SK-N-SH (cell line): ENCODE data around the gene SMPD3. TPM values are rescaled to one million over a fixed set of nuclear protein-coding genes. Genes with fewer than 3 reads are reported as not detected.

Experiments
- CTCF ChIA-PET: fragments of 300-600, 350-600 bp; formaldehyde crosslinking; extraction: SDS; loops from one replicate; lab custom pipeline; 2021; lab: Yijun Ruan, JAX
- POLR2A ChIA-PET: fragments of 350-600 bp; sonication (Branson Sonifier 250); formaldehyde crosslinking; extraction: SDS; loops from one replicate; lab custom pipeline; 2020; ENCODE audit warnings: antibody characterized with exemption, inconsistent platforms; lab: Yijun Ruan, JAX
- DNase-seq: peaks from one replicate; pipeline ENCODE4 v3.0.0; 2012
- H2AFZ ChIP-seq: fragments of 200-600 bp; sonication (generic); 2 replicates; pipeline ENCODE4 v1.8.1; 2016; ENCODE audit warnings: antibody characterized with exemption, mild to moderate bottlenecking, low read depth
- H3F3A ChIP-seq: fragments of 200-600 bp; sonication (generic); replicated peaks from 2 replicates; pipeline ENCODE3; 2016; ENCODE audit warnings: antibody characterized with exemption, mild to moderate bottlenecking; ENCODE audit not compliant: insufficient read depth
- H3K27ac ChIP-seq, 2 experiments: fragments of 200-500 bp in 1 of 2; fragments of 200-600 bp in 1 of 2; sonication (Bioruptor generic) in 1 of 2; sonication (generic), shearing (Covaris generic) in 1 of 2; 2 replicates each; pipeline versions ENCODE4 v1.5.1 to v1.6.1; 2014 to 2016; ENCODE audit warnings: low read depth in 2 of 2, inconsistent platforms in 1 of 2, low read length in 1 of 2, mild to moderate bottlenecking in 1 of 2, mixed read lengths in 1 of 2
- H3K27me3 ChIP-seq: fragments of 200-600 bp; sonication (generic), shearing (Covaris generic); 2 replicates; pipeline ENCODE4 v1.6.1; 2016; ENCODE audit warnings: mixed run types; ENCODE audit not compliant: insufficient read depth
- H3K36me3 ChIP-seq, 2 experiments: fragments of 200-500 bp in 1 of 2; fragments of 200-600 bp in 1 of 2; sonication (Bioruptor generic) in 1 of 2; sonication (generic) in 1 of 2; replicated peaks in 1 of 2; 2 replicates each; pipeline versions ENCODE3 to v1.5.1; 2014 to 2016; ENCODE audit warnings: low read length in 1 of 2, mild to moderate bottlenecking in 1 of 2; ENCODE audit not compliant: insufficient read depth in 2 of 2, control insufficient read depth in 1 of 2
- H3K4me1 ChIP-seq, 2 experiments: fragments of 200-500 bp in 1 of 2; fragments of 200-600 bp in 1 of 2; sonication (Bioruptor generic) in 1 of 2; sonication (generic), shearing (Covaris generic) in 1 of 2; 2 replicates each; pipeline versions ENCODE4 v1.5.1 to v1.6.1; 2014 to 2016; ENCODE audit warnings: low read depth in 1 of 2, low read length in 1 of 2, mixed run types in 1 of 2; ENCODE audit not compliant: insufficient read depth in 2 of 2, control insufficient read depth in 1 of 2
- H3K4me2 ChIP-seq: fragments of 200-600 bp; sonication (generic), shearing (Covaris generic); 2 replicates; pipeline ENCODE4 v1.6.1; 2017; ENCODE audit warnings: mixed run types
- H3K4me3 ChIP-seq, 2 experiments: fragments of 200-500 bp in 1 of 2; fragments of 200-600 bp in 1 of 2; sonication (Bioruptor generic) in 1 of 2; sonication (generic), shearing (Covaris generic) in 1 of 2; 2 replicates each; pipeline versions ENCODE4 v1.5.1 to v1.8.1; 2014 to 2016; ENCODE audit warnings: low read depth in 2 of 2, inconsistent platforms in 1 of 2, low read length in 1 of 2, mild to moderate bottlenecking in 1 of 2, mixed read lengths in 1 of 2, moderate library complexity in 1 of 2
- H3K79me2 ChIP-seq: fragments of 200-600 bp; sonication (generic); 2 replicates; pipeline ENCODE4 v1.8.1; 2017; ENCODE audit warnings: mild to moderate bottlenecking; ENCODE audit not compliant: insufficient read depth
- H3K9ac ChIP-seq: fragments of 200-600 bp; sonication (generic); 2 replicates; pipeline ENCODE4 v1.6.1; 2017; ENCODE audit warnings: mixed run types
- H3K9me2 ChIP-seq: fragments of 200-600 bp; sonication (generic); 2 replicates; pipeline ENCODE4 v1.6.1; 2017; ENCODE audit warnings: mixed run types
- H3K9me3 ChIP-seq: fragments of 200-600 bp; sonication (generic); 2 replicates; pipeline ENCODE4 v1.6.1; 2017; ENCODE audit warnings: mixed run types, mild to moderate bottlenecking, moderate library complexity
- H4K20me1 ChIP-seq: fragments of 200-600 bp; sonication (generic); 2 replicates; pipeline ENCODE4 v1.6.1; 2017; ENCODE audit warnings: mild to moderate bottlenecking, mixed run types; ENCODE audit not compliant: insufficient read depth
- CHD2 ChIP-seq: fragments of 150-350 bp; IDR thresholded peaks from 2 replicates; pipeline ENCODE4 v1.6.1; 2018; ENCODE audit warnings: low read length; ENCODE audit not compliant: partially characterized antibody
- CTCF ChIP-seq: fragments of 200-600 bp; sonication (generic); IDR thresholded peaks from 2 replicates; pipeline ENCODE4 v1.6.1; 2017; ENCODE audit warnings: antibody characterized with exemption, mild to moderate bottlenecking, moderate library complexity
- ELF1 ChIP-seq: IDR thresholded peaks from 2 replicates; pipeline ENCODE4 v1.4.0; 2012
- EZH2phosphoT487 ChIP-seq: fragments of 200-600 bp; sonication (generic); IDR thresholded peaks from 2 replicates; pipeline ENCODE4 v1.6.1; 2017; ENCODE audit warnings: low read depth, mixed run types, mild to moderate bottlenecking, antibody characterized with exemption, moderate library complexity, borderline replicate concordance
- FOSL2 ChIP-seq: IDR thresholded peaks from 2 replicates; pipeline ENCODE4 v1.4.0; 2012; ENCODE audit warnings: low read depth, mild to moderate bottlenecking, moderate library complexity, borderline replicate concordance
- FOXM1 ChIP-seq: IDR thresholded peaks from 2 replicates; pipeline ENCODE4 v1.4.0; 2012; ENCODE audit warnings: low read depth, mild to moderate bottlenecking
- GABPA ChIP-seq: IDR thresholded peaks from 2 replicates; pipeline ENCODE4 v1.4.0; 2012; ENCODE audit warnings: low read depth, mild to moderate bottlenecking
- GATA2 ChIP-seq: sonication (generic); formaldehyde crosslinking; IDR thresholded peaks from 2 replicates; pipeline ENCODE4 v1.5.0; 2020; ENCODE audit warnings: mild to moderate bottlenecking, missing genetic modification reagents
- IRF3 ChIP-seq: fragments of 150-350 bp; IDR thresholded peaks from 2 replicates; pipeline ENCODE4 v1.6.1; 2016; ENCODE audit warnings: mild to moderate bottlenecking, low read depth, low read length
- MEF2A ChIP-seq: IDR thresholded peaks from 2 replicates; pipeline ENCODE4 v1.4.0; 2012; ENCODE audit warnings: low read depth, borderline replicate concordance
- MXI1 ChIP-seq: IDR thresholded peaks from 2 replicates; pipeline ENCODE4 v1.6.1; 2012; ENCODE audit warnings: mild to moderate bottlenecking, low read depth, low read length, improper control_type of control experiment
- NRF1 ChIP-seq: IDR thresholded peaks from 2 replicates; pipeline ENCODE4 v1.6.1; 2012; ENCODE audit warnings: low read depth, mild to moderate bottlenecking, low read length
- POLR2AphosphoS5 ChIP-seq: IDR thresholded peaks from 2 replicates; pipeline ENCODE4 v1.6.1; 2012; ENCODE audit warnings: low read depth, low read length
- RAD21 ChIP-seq: IDR thresholded peaks from 2 replicates; pipeline ENCODE4 v1.6.1; 2012; ENCODE audit warnings: mild to moderate bottlenecking, low read length
- RCOR1 ChIP-seq: fragments of 150-350 bp; IDR thresholded peaks from 2 replicates; pipeline ENCODE4 v1.6.1; 2017; ENCODE audit warnings: antibody characterized with exemption, low read length
- RFX5 ChIP-seq: IDR thresholded peaks from 2 replicates; pipeline ENCODE4 v1.6.1; 2012; ENCODE audit warnings: mild to moderate bottlenecking, improper control_type of control experiment, low read length
- SIN3A ChIP-seq: IDR thresholded peaks from 2 replicates; pipeline ENCODE4 v1.6.1; 2012; ENCODE audit warnings: low read depth, mild to moderate bottlenecking, low read length, moderate library complexity, borderline replicate concordance
- TAF1 ChIP-seq: IDR thresholded peaks from 2 replicates; pipeline ENCODE4 v1.6.1; 2012; ENCODE audit warnings: low read depth, mild to moderate bottlenecking, low read length, moderate library complexity, borderline replicate concordance
- TCF12 ChIP-seq: IDR thresholded peaks from 2 replicates; pipeline ENCODE4 v1.4.0; 2012
- TEAD4 ChIP-seq: IDR thresholded peaks from 2 replicates; pipeline ENCODE4 v1.4.0; 2012; ENCODE audit warnings: mild to moderate bottlenecking, borderline replicate concordance; ENCODE audit not compliant: insufficient read depth
- YY1 ChIP-seq: IDR thresholded peaks from 2 replicates; pipeline ENCODE4 v1.4.0; 2012; ENCODE audit warnings: low read depth, mild to moderate bottlenecking
- ZBTB33 ChIP-seq: IDR thresholded peaks from 2 replicates; pipeline ENCODE4 v1.4.0; 2012; ENCODE audit warnings: low read depth, borderline replicate concordance
- WGBS: methylation state at CpG from one replicate; pipeline ENCODE4 v1.1.6; 2017; ENCODE audit warnings: low lambda C conversion rate; 5-methylcytosine and 5-hydroxymethylcytosine counted together
- polyA plus RNA-seq, 3 experiments: library from polyadenylated mRNA; depleted of rRNA; stranded (reverse); fragments of >200 nt; gene quantifications; 2 replicates each; pipeline ENCODE4 v1.2.3, GENCODE V29; 2012

The SMPD3 gene
- polyA plus RNA-seq, 1 of the 3 experiments (the other 2 are of a cell fraction) = 0.38 TPM

- Histone ChIP-seq H3K9ac (no peak overlapping the region), H3K36me3 (no peaks in the 10 kb centered on the region), H2AFZ (no peak overlapping the region), H4K20me1 (no peaks in the 10 kb centered on the region), H3F3A (no peaks in the 10 kb centered on the region), H3K79me2 (no peaks in the 10 kb centered on the region), H3K4me1 (peaks cover 0 to 30% of the 10 kb centered on the region in 2 experiments; a peak in 1 of 4 replicates), H3K4me2 (no peak overlapping the region), H3K9me2 (no peaks in the 10 kb centered on the region), H3K9me3 (no peaks in the 10 kb centered on the region), H3K4me3 (no peak overlapping the region), H3K27me3 (no peaks in the 10 kb centered on the region), H3K27ac (no peak overlapping the region)
- POLR2A ChIA-PET = no interaction called here
- CTCF ChIA-PET = interaction anchor here (0.6 to 2.3 kb wide), 5 partner anchors 10 to 158 kb away, joined by 3 to 8 read pairs (median 4); no protein-coding TSS in a partner anchor
- no peak for DNase-seq
- TF ChIP-seq RFX5 (no peak), CHD2 (no peak), ZBTB33 (no peak), MXI1 (no peak), SIN3A (no peak), RAD21 (no peak)
- 71% methylated on average over 20 of the region's 23 CpGs for WGBS
These were observed 78.4 kb downstream of the SMPD3 start for GRCh38 chr16:68369697-68370580.

- H2AFZ ChIP-seq = no peak overlapping the region
- no peak overlapping the region for H3K9ac ChIP-seq
- POLR2A ChIA-PET = interaction anchor here (1.2 kb wide), 1 partner anchor 38 kb away, joined by 3 read pairs; no protein-coding TSS in a partner anchor
- no peaks in the 10 kb centered on the region for H3K79me2 ChIP-seq
- H3K9me2 ChIP-seq = no peaks in the 10 kb centered on the region
- H3K4me2 ChIP-seq = no peak overlapping the region
- no peak overlapping the region for H3K4me3 ChIP-seq
- H4K20me1 ChIP-seq = no peaks in the 10 kb centered on the region
- H3K27me3 ChIP-seq = no peaks in the 10 kb centered on the region
- peaks cover 0 to 35% of the 10 kb centered on the region in 2 experiments; a peak in 1 of 4 replicates for H3K4me1 ChIP-seq
- no peaks in the 10 kb centered on the region for H3K36me3 ChIP-seq
- DNase-seq = no peak
- CTCF ChIA-PET = interaction anchor here (0.6 to 2.3 kb wide), 6 partner anchors 9 to 159 kb away, joined by 3 to 9 read pairs (median 5); no protein-coding TSS in a partner anchor
- no peak overlapping the region for H3K27ac ChIP-seq
- no peaks in the 10 kb centered on the region for H3F3A ChIP-seq
- WGBS = 92% methylated on average over 2 of the region's 4 CpGs
- no peaks in the 10 kb centered on the region for H3K9me3 ChIP-seq
- TF ChIP-seq NRF1 (no peak), ELF1 (no peak), FOSL2 (no peak), GABPA (no peak), CTCF (no peak), TEAD4 (no peak), GATA2 (CRISPR knock-in tag) (no peak), IRF3 (no peak), EZH2phosphoT487 (no peak), YY1 (no peak), TCF12 (no peak), RCOR1 (no peak), POLR2AphosphoS5 (no peak), TAF1 (no peak), MEF2A (no peak), CHD2 (no peak), FOXM1 (no peak)
These were observed 79.1 kb downstream of the SMPD3 start for GRCh38 chr16:68369168-68369567.
